GM21529 (cell line): ENCODE results near the gene IFI30.
"Not testable (repeated sequence)": the region's sequence is repeated elsewhere in the genome, so short reads cannot be mapped to it uniquely, and the experiment has no call there.

ENCODE experiments used
- ATAC-seq: cut with Tn5 transposase; IDR thresholded peaks from one replicate; pipeline ENCODE4 v1.9.1; 2021; ENCODE audit not compliant: unreplicated experiment

The IFI30 gene

GRCh38 chr19:18202397-18202777 lies 28.8 kb downstream of the IFI30 start:
- no peak for ATAC-seq

- no peak for ATAC-seq
Measured at GRCh38 chr19:18202778-18203407, 29.3 kb downstream of the IFI30 start.

GRCh38 chr19:18203408-18203862 lies 29.8 kb downstream of the IFI30 start:
- ATAC-seq: no peak

GRCh38 chr19:18203863-18204393 lies 30.3 kb downstream of the IFI30 start, which contains the start of gene RAB3A:
RAB3A (minus strand) TSS chr19:18204042; CDS start chr19:18202740, 1,302 bp downstream.
- ATAC-seq: peak; percentile 87

GRCh38 chr19:18204394-18205199 lies 31.0 kb downstream of the IFI30 start:
- peak; percentile 16 for ATAC-seq

- ATAC-seq: no peak
Measured at GRCh38 chr19:18205200-18205892, 31.7 kb downstream of the IFI30 start.

- ATAC-seq: no peak
Measured at GRCh38 chr19:18206018-18206417, 32.4 kb downstream of the IFI30 start.

GRCh38 chr19:18208098-18208951 lies 34.7 kb downstream of the IFI30 start:
- no peak for ATAC-seq

- ATAC-seq: not testable (repeated sequence)
Measured at GRCh38 chr19:18209912-18210311, 36.3 kb downstream of the IFI30 start.

GRCh38 chr19:18211683-18212082 lies 38.1 kb downstream of the IFI30 start:
- ATAC-seq: no peak

GRCh38 chr19:18214779-18215433 lies 41.3 kb downstream of the IFI30 start:
- no peak for ATAC-seq

GRCh38 chr19:18216789-18217188 lies 43.2 kb downstream of the IFI30 start:
- ATAC-seq: no peak

- no peak for ATAC-seq
Measured at GRCh38 chr19:18218159-18218558, 44.5 kb downstream of the IFI30 start.

- ATAC-seq: no peak
Measured at GRCh38 chr19:18218600-18218999, 45.0 kb downstream of the IFI30 start.

GRCh38 chr19:18219911-18220631 lies 46.5 kb downstream of the IFI30 start:
- ATAC-seq: no peak

GRCh38 chr19:18220632-18221275 lies 47.1 kb downstream of the IFI30 start:
- ATAC-seq: no peak

- ATAC-seq: no peak
Measured at GRCh38 chr19:18221815-18222725, 48.5 kb downstream of the IFI30 start.
